MV-4-11 (cell line): ENCODE results near the gene COLGALT1.
"Not testable (repeated sequence)": the region's sequence is repeated elsewhere in the genome, so short reads cannot be mapped to it uniquely, and the experiment has no call there.

Experiments used
- DNase-seq: peaks from one replicate; lab custom pipeline; 2025; lab: John Stamatoyannopoulos, UW

Gene COLGALT1

DNA sequence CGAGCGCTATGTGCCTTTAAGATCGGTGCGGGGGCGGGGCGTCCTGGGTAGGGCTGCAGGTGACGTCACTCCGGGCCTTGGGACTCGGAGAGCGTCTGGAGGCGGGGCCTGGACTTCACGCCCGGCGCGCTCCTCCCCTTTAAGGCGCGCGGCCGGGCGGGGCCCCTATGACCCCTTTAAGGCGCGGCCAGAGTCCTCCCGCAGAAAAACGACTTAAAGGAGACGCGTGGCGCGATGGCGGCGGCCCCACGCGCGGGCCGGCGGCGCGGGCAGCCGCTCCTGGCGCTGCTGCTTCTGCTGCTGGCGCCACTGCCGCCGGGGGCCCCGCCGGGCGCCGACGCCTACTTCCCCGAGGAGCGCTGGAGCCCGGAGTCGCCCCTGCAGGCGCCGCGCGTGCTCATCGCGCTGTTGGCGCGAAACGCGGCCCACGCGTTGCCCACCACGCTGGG is at the start of gene COLGALT1:
Gene COLGALT1 (plus strand): TSS at position 170 of the 449 bp plus-strand sequence. CDS start 65 bp downstream, at position 235.
- DNase-seq, result peak; percentile 100

GRCh38 chr19:17506745-17507144 is 48.7 kb upstream of the COLGALT1 start:
- DNase-seq, result no peak

DNA sequence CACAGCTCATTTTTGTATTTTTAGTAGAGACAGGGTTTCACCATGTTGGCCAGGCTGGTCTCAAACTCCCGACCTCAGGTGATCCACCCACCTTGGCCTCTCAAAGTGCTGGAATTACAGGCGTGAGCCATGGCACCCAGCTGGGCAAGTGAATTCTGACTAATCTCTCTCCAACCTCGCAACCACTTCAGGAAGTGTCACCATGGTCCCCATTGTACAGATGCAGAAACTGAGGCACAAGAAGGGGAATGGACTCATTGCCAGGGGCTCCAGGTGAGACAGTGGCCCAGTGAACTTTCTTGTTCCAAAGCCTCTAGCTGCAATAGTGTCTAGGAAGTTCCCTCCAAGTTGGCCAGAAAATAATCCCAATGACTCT is 46.9 kb upstream of the COLGALT1 start:
- not testable (repeated sequence) for DNase-seq

GRCh38 chr19:17510220-17510993 is 45.0 kb upstream of the COLGALT1 start:
- no peak for DNase-seq

DNA sequence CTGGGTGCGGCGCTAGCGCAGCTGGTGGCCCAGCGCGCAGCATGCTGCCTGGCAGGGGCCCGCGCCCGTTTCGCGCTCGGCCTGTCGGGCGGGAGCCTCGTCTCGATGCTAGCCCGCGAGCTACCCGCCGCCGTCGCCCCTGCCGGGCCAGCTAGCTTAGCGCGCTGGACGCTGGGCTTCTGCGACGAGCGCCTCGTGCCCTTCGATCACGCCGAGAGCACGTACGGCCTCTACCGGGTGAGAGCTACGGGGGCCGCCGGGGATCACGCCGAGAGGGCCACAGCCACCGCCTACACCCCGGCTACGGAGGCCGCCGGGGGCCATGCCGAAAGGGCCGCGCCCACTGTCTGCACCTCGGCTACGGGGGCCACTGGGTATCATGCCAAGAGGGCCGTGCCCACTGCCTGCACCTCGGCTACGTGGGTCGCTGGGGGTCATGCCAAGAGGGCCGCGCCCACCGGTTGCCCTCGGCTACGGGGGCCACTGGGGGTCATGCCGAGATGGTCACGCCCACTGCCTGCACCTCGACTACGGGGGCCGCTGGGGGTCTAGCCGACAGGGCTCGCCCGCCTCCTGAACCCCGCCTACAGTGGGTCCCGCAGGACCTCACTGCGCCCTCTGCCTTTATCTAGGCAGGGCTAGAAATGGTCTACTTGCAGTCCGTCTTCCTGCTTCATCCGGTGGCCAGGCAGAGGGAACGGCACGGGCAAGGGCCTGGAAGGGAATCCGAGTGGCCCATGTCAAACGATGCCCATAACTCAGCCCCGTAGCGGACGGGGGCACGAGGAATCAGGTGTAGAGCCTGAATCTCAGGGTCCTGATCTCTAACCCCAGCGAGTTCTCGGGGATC is 43.5 kb upstream of the COLGALT1 start:
- peak; percentile 75 for DNase-seq

GRCh38 chr19:17512574-17512939 is 42.9 kb upstream of the COLGALT1 start:
- no peak for DNase-seq

DNA sequence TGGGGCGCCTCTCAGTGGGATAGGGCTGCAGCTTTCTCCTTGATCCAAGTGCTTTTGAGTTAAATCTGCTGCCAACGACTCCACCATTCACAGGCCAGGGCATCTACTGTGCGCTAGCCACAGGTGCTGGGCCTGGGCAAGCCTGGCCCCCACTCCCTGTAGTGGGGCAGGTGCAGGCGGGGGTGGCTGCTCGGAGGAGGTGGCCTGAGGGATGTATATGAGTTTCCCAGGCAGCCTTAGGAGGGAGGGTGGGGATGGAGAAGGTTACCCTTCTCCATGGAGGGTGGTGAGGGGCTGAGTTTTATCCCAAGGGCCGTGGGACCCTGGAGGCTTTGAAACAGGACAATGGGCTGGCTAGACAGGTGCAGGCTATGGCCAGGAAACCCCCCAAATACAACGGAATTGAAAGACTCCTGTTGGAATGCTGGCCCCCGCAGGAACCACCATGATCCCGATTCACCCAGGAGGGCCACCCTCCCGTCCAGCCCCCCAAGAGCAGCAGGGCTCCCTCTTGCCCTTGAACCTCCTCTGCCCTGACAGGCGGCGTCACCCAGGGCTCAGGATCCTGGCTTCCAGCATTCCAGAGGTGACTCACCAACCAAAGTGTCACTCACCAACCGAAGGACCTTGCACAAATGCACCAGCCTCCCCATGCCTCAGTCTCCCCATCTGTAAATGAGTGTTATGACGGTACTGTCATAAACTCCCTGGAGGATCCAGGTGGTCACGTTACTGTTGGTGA is 39.9 kb upstream of the COLGALT1 start:
- DNase-seq, result no peak

DNA sequence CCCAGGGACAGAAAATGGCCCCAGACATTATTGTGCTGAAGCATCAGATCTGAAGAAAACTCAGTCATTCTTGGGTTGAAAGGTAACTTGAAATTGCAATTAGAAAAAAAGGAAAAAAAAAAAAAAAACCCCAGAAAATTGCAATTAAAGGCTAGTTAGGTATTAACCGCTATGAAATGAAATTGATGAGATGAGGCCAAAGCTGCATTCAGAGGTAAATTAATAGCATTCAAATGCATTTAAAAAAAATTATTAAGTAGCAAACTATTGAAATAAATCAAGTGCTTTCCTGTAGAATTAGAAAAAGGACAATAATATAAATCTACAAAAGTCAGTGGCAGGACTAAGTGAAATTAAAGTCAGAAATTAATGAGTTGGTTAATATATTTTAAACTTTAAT is 37.6 kb upstream of the COLGALT1 start:
- no peak for DNase-seq

DNA sequence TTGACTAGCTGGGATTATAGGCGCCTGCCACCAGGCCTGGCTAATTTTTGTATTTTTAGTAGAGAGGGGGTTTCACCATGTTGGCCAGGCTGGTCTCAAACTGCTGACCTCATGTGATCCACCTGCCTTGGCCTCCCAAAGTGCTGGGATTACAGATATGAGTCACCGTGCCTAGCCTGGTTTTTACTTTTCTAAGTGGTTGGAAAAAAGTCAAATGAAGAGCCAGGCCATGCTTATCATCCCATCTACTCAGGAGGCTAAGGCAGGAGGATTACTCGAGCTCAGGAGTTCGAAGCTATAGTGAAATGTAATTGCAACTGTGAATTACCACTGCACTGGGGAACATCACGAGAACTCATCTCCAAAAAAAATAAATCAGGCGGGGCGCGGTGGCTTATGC is 36.8 kb upstream of the COLGALT1 start:
- peak; percentile 33 for DNase-seq

DNA sequence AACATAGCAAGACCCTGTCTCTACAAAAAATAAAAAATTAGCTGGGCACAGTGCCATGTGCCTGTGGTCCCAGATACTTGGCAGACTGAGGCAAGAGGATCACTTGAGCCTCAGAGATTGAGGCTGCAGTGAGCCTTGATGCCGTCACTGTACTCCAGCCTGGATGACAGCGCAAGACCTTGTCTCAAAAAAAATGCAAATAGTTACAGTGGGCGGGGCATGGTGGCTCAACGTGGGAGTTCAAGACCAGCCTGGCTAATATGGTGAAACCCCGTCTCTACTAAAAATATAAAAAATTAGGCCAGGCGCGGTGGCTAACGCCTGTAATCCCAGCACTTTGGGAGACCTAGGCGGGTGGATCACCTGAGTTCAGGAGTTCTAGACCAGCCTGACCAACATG is 35.5 kb upstream of the COLGALT1 start:
- DNase-seq, result peak; percentile 35

GRCh38 chr19:17520865-17521264 is 34.6 kb upstream of the COLGALT1 start:
- no peak for DNase-seq

- DNase-seq, result peak; percentile 100
These were observed 32.2 kb upstream of the COLGALT1 start for GRCh38 chr19:17522988-17523872.

GRCh38 chr19:17524651-17525050 is 30.8 kb upstream of the COLGALT1 start:
- DNase-seq, result no peak

- DNase-seq, result no peak
These were observed 30.3 kb upstream of the COLGALT1 start for GRCh38 chr19:17525141-17525540.

GRCh38 chr19:17526922-17527321 is 28.5 kb upstream of the COLGALT1 start:
- no peak for DNase-seq

- DNase-seq, result peak; percentile 14
These were observed 28.1 kb upstream of the COLGALT1 start for GRCh38 chr19:17527326-17527725.

DNA sequence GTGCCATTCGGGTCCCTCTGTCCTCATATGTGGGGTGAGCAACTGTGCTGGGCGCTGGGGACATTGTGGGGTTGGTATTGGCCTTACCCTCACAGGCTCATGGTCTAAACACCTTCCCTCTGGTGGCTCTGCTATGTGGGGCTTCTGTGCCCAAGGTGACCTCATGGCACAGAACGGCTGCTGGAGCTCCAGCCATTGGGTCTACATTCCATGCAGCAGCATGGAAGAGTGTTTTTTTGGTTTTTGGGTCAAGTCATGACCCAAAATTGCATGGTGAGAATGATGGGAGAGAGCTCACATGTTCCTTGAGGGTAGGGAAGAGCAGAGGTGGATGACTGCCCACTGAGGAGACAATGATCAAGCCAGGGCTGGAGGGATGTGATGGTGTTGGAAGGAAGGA is 26.8 kb upstream of the COLGALT1 start:
- DNase-seq, result no peak

GRCh38 chr19:17529239-17530158 is 25.9 kb upstream of the COLGALT1 start:
- peak; percentile 70 for DNase-seq

GRCh38 chr19:17530586-17530985 is 24.9 kb upstream of the COLGALT1 start:
- no peak for DNase-seq

DNA sequence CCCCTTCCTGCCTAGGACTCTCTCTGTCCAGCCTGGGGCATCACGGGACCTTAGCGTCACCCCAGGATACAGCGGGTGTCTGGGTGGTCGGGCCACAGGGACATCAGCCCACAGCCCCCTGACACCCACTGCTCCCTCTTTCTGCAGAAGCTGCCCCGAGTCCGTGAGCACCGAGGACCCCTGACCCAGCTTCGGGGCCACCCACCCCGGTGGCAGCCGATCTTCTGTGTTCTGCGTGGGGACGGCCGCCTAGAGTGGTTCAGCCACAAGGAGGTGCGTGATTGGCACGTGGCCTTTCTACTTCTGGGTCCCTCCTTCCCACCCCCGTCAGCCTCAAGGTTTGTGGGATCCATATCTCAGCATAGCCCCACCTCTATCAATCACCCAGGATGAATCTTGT is 23.3 kb upstream of the COLGALT1 start:
- DNase-seq, result no peak
